ENCODE data around the gene GPR171.

Gene GPR171

DNA sequence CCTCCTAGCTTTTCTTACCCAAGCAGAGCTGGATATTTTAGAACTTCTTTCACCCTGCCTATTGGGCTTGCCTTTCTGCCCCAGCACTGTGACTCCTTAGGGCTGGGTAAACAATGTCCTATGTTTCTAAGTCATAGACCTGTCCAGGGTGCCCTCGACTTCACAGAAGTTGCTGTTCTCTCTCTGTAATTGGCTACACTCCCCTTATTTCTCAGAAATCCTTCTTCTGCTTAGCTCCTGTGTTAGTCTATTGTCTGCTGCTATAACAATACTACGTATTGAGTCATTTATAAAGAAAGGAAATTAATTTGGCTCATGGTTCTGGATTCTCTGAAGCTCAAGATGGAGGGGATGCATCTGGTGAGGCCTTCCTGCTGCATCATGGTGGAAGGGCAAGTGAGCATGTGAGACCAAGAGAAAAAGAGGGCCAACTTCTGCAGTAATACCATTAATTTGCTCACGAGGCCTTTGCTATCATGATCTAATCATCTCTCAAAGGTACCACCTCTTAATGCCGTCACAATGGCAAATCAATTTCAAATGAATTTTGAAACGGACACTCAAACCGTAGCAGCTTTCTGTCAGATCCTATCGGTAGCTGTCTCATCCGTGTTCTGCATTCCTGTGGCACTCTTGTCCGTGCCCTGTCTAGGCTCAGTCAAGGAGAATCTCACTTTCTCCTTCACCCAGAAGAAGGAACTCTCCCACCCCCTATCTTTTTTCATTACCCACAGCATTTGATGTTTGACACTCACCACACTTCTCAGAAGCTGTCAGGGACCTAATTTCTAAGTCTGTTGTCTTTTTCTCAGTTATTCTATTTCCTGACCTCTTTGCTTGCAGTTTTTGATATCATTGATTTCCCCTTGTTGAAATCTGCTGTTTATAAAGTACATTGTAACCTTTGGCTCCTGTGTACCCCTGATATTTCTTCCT lies 22.3 kb upstream of the GPR171 start:
- no peak for DNase-seq (ENCODE audit: low read depth, low spot score)
- CTCF ChIA-PET = interaction anchor here (0.6 to 8.2 kb wide), 9 partner anchors 9 to 137 kb away, joined by 3 to 191 read pairs (median 5); partner anchors contain the start of gene P2RY14
- H3K4me3 ChIP-seq (ENCODE audit: low read depth, low read length) = no peak overlapping the region
- TF ChIP-seq, protein P1, sequence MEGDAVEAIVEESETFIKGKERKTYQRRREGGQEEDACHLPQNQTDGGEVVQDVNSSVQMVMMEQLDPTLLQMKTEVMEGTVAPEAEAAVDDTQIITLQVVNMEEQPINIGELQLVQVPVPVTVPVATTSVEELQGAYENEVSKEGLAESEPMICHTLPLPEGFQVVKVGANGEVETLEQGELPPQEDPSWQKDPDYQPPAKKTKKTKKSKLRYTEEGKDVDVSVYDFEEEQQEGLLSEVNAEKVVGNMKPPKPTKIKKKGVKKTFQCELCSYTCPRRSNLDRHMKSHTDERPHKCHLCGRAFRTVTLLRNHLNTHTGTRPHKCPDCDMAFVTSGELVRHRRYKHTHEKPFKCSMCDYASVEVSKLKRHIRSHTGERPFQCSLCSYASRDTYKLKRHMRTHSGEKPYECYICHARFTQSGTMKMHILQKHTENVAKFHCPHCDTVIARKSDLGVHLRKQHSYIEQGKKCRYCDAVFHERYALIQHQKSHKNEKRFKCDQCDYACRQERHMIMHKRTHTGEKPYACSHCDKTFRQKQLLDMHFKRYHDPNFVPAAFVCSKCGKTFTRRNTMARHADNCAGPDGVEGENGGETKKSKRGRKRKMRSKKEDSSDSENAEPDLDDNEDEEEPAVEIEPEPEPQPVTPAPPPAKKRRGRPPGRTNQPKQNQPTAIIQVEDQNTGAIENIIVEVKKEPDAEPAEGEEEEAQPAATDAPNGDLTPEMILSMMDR (IDR thresholded peaks at IDR 0.05; ENCODE audit: insufficient read depth, low read length, missing control alignments) = no peak
- POLR2A ChIA-PET = no interaction called here

DNA sequence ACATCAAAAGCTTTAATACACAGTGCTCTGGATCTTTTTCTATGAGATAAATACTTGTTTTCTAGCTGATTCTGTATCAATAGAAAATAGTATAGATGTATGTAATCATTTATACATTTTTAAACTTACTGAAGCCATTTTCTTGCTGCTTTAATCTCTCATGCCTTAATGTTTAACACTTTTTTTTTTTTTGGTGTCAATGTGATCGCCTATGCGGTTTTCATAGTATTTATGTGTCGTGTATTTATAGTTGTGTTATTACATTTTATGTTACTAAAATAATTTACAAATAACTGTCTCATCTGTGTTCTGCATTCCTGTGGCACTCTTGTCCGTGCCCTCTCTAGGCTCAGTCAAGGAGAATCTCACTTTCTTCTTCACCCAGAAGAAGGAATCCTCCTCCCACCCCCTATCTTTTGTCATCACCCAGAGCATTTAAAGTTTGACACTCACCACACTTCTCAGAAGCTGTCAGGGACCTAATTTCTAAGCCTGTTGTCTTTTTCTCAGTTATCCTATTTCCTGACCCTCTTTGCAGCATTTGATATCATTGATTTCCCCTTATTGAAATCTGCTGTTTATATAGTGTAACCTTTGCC lies 21.4 kb upstream of the GPR171 start:
- no peak overlapping the region for H3K4me3 ChIP-seq (ENCODE audit: low read depth, low read length)
- ChIA-PET POLR2A (interaction anchor here (0.7 kb wide), 1 partner anchor 68 kb away, joined by 6 read pairs; no protein-coding TSS in a partner anchor), CTCF (interaction anchor here (0.6 to 8.2 kb wide), 9 partner anchors 9 to 61 kb away, joined by 3 to 191 read pairs (median 6); partner anchors contain the start of gene P2RY14)
- TF ChIP-seq, protein P1 (IDR thresholded peaks at IDR 0.05; ENCODE audit: insufficient read depth, low read length, missing control alignments) = no peak
- DNase-seq (ENCODE audit: low read depth, low spot score) = no peak

DNA sequence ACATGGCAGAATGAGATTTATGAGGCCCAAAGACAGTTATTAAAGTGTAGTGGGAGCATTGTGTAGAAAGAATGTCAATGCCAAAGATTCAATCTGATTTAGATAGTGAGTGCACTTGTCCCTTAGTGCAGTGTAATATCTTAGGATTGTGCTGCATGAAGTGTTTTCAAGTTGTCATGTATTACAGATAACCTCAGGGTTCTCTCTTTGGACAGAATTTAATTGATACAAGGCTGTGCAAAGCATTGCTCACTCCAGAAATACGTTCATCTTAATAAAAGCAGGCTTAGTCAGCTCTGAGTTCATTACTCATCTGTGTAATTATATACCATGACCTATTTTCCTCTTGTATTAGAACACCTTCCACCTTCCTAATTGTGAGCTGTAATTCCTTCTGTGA lies 16.0 kb upstream of the GPR171 start:
- H3K4me3 ChIP-seq (ENCODE audit: low read depth, low read length) = no peak overlapping the region
- DNase-seq (ENCODE audit: low read depth, low spot score) = no peak
- TF ChIP-seq, protein P1 (IDR thresholded peaks at IDR 0.05; ENCODE audit: insufficient read depth, low read length, missing control alignments) = no peak
- ChIA-PET POLR2A (no interaction called here), CTCF (interaction anchor here (0.9 to 4.9 kb wide), 5 partner anchors 9 to 64 kb away, joined by 4 to 51 read pairs (median 4); no protein-coding TSS in a partner anchor)

DNA sequence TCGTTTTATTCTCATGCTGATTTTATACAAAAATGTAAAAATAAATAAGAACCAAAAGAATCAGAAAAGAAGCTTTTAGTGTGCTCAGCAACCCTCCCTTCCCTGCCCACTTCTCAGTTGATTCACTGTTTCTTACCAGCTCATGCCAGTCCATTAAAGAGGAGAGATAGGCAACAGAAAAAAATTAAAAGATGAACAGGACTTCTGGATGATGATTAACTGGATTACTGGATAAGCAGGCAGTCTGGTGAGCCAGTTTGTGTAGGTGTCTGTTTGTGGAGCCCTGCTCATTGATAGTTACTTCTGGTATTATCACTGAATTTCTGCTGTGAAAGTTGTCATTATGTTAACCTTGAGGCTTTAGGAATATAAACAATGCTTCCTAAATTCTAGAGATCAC lies 15.1 kb upstream of the GPR171 start:
- no peak for DNase-seq (ENCODE audit: low read depth, low spot score)
- no peak overlapping the region for H3K4me3 ChIP-seq (ENCODE audit: low read depth, low read length)
- TF ChIP-seq, protein P1 (IDR thresholded peaks at IDR 0.05; ENCODE audit: insufficient read depth, low read length, missing control alignments) = no peak
- ChIA-PET POLR2A (no interaction called here), CTCF (interaction anchor here (1.8 to 4.9 kb wide), 2 partner anchors 10 to 22 kb away, joined by 5 to 51 read pairs; no protein-coding TSS in a partner anchor)

DNA sequence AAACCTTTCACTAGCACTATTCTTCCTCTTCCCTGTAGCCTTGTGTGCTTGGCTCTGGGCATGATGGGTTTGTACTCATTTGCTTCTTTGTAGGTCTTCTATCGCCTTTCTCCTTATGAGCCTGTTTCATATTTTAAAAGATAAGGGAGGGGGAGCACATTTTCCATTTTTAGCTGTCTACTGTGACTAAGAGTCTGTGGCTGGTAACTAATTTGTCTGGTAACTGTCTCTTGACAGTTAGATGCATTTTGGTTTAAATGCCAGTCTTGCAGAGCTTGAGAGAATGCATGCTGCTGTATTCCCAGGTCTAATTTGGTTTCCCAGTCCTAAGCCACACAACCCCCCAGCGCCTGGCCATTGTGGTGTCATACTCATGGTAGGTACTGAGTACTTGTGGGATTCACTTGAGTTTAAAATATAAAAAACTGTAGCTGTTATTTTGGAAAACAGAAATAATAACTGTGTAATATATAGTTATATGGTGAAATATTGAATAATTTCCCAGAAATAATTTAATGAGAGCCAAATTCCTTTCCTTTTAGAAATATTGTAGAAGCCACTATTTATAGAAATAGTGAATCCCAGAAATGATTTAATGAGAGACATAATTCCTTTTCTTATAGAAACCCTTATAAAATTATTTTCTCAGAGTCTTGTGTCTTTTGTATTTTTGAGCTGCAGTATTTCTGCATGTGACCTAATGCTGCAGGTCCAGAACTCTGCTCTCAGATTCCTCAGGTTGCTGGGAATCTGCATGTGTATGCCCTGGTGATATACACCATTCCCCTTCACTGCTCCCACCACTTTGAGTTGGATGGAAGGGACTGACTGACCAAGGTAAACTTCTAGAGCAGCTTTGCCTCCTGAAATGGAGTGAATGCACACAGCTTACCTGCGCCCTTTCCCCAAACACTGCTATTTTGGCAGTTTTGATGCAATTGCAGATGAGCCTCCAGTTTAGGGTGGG lies 13.9 kb upstream of the GPR171 start:
- H3K4me3 ChIP-seq (ENCODE audit: low read depth, low read length) = no peak overlapping the region
- DNase-seq (ENCODE audit: low read depth, low spot score) = no peak
- POLR2A ChIA-PET = no interaction called here
- TF ChIP-seq, protein P1 (IDR thresholded peaks at IDR 0.05; ENCODE audit: insufficient read depth, low read length, missing control alignments) = no peak
- CTCF ChIA-PET = interaction anchor here (0.8 to 4.9 kb wide), 6 partner anchors 9 to 65 kb away, joined by 3 to 51 read pairs (median 6); partner anchors contain the start of gene P2RY14

All from AG04449 (cell line).